Liver (tissue), 9 donors: ENCODE data around the gene PAN3. TPM values are rescaled to one million over a fixed set of nuclear protein-coding genes. Genes with fewer than 3 reads are reported as not detected.

ENCODE experiments used
- DNase-seq: peaks from one replicate; pipeline ENCODE4 v3.0.0-alpha.2; 2017; ENCODE audit warnings: low spot score
- H3K27ac ChIP-seq, 2 donors: one replicate each; pipeline ENCODE4 v1.7.0; 2013; ENCODE audit warnings: inconsistent platforms in 2 of 2, low read length in 2 of 2, control low read depth in 1 of 2, low read depth in 1 of 2, mild to moderate bottlenecking in 1 of 2
- H3K27me3 ChIP-seq, 4 donors: one replicate each; pipeline versions ENCODE4 v1.6.1 to v1.7.0; 2013; ENCODE audit warnings: low read length in 3 of 4, inconsistent platforms in 1 of 4, mild to moderate bottlenecking in 1 of 4, moderate library complexity in 1 of 4; ENCODE audit not compliant: control insufficient read depth in 4 of 4, insufficient read depth in 4 of 4
- H3K36me3 ChIP-seq, 4 donors: one replicate each; pipeline versions ENCODE4 v1.6.1 to v1.7.0; 2013; ENCODE audit warnings: low read length in 3 of 4, mild to moderate bottlenecking in 3 of 4, low read depth in 1 of 4, moderate library complexity in 1 of 4; ENCODE audit not compliant: control insufficient read depth in 4 of 4, insufficient read depth in 3 of 4
- H3K4me1 ChIP-seq, 4 donors: one replicate each; pipeline versions ENCODE4 v1.6.1 to v1.7.0; 2013; ENCODE audit warnings: low read length in 3 of 4, mild to moderate bottlenecking in 3 of 4, moderate library complexity in 1 of 4; ENCODE audit not compliant: control insufficient read depth in 4 of 4, insufficient read depth in 4 of 4
- H3K4me3 ChIP-seq, 3 donors: one replicate each; pipeline versions ENCODE4 v1.6.1 to v1.7.0; 2013; ENCODE audit warnings: low read length in 3 of 3, control low read depth in 1 of 3, low read depth in 1 of 3, mild to moderate bottlenecking in 1 of 3
- H3K9ac ChIP-seq, 2 donors: one replicate each; pipeline ENCODE4 v1.7.0; 2013; ENCODE audit warnings: low read length in 2 of 2, mild to moderate bottlenecking in 2 of 2, moderate library complexity in 2 of 2, control low read depth in 1 of 2, low read depth in 1 of 2
- H3K9me3 ChIP-seq, 4 donors: one replicate each; pipeline versions ENCODE4 v1.6.1 to v1.7.0; 2013; ENCODE audit warnings: low read length in 3 of 4; ENCODE audit not compliant: control insufficient read depth in 4 of 4
- ATF3 ChIP-seq: IDR thresholded peaks from 2 replicates; pipeline ENCODE4 v1.6.1; 2016; ENCODE audit warnings: antibody characterized with exemption
- CTCF ChIP-seq: fragments of 150-350 bp; IDR thresholded peaks from 2 replicates; pipeline ENCODE4 v1.5.1; 2017; ENCODE audit warnings: improper control_type of control experiment, low read depth, low read length; ENCODE audit not compliant: missing input control
- FOXA1 ChIP-seq: IDR thresholded peaks from 2 replicates; pipeline ENCODE4 v1.6.1; 2016; ENCODE audit warnings: antibody characterized with exemption
- FOXA2 ChIP-seq: IDR thresholded peaks from 2 replicates; pipeline ENCODE4 v1.6.1; 2016; ENCODE audit warnings: antibody characterized with exemption
- GABPA ChIP-seq, 2 donors: IDR thresholded peaks in 1 of 2; conservative IDR thresholded peaks in 1 of 2; 2 replicates each; pipeline ENCODE4 v1.6.1; 2016; ENCODE audit warnings: antibody characterized with exemption in 2 of 2, mild to moderate bottlenecking in 1 of 2, moderate library complexity in 1 of 2
- HNF4G ChIP-seq: IDR thresholded peaks from 2 replicates; pipeline ENCODE4 v1.6.1; 2016; ENCODE audit warnings: antibody characterized with exemption
- JUND ChIP-seq, 2 donors: IDR thresholded peaks; 2 replicates each; pipeline ENCODE4 v1.6.1; 2016; ENCODE audit warnings: antibody characterized with exemption in 2 of 2
- NR2F2 ChIP-seq: IDR thresholded peaks from 2 replicates; pipeline ENCODE4 v1.6.1; 2016; ENCODE audit warnings: antibody characterized with exemption
- RAD21 ChIP-seq, 2 donors: IDR thresholded peaks; 2 replicates each; pipeline ENCODE4 v1.6.1; 2016; ENCODE audit warnings: antibody characterized with exemption in 2 of 2, mild to moderate bottlenecking in 2 of 2
- RXRA ChIP-seq, 2 donors: IDR thresholded peaks; 2 replicates each; pipeline ENCODE4 v1.6.1; 2017 to 2018; ENCODE audit warnings: antibody characterized with exemption in 2 of 2, mild to moderate bottlenecking in 1 of 2
- SP1 ChIP-seq: IDR thresholded peaks from 2 replicates; pipeline ENCODE4 v1.6.1; 2018; ENCODE audit warnings: antibody characterized with exemption, mild to moderate bottlenecking
- TAF1 ChIP-seq: conservative IDR thresholded peaks from 2 replicates; pipeline ENCODE4 v1.6.1; 2016; ENCODE audit warnings: antibody characterized with exemption, mild to moderate bottlenecking
- WGBS: extraction: QIAGEN DNeasy Blood & Tissue Kit; methylation state at CpG from one replicate; pipeline ENCODE4 v1.1.7; 2013; 5-methylcytosine and 5-hydroxymethylcytosine counted together
- polyA plus RNA-seq, 2 donors: library from polyadenylated mRNA; stranded (reverse) in 1 of 2; unstranded in 1 of 2; fragments of 200-250 nt in 1 of 2; fragments of >200 nt in 1 of 2; fragmentation: Nextera tagmentation in 1 of 2; extraction: Ambion mirVana in 1 of 2; gene quantifications; one replicate each; pipeline versions ENCODE4 v1.2.1 to v1.2.3, GENCODE V29; 2013 to 2015
- total RNA-seq, 2 donors: library from RNA; depleted of rRNA; stranded (reverse); fragments of >200 nt; gene quantifications; one replicate each; pipeline ENCODE4 v1.2.3, GENCODE V29; 2014
- TF ChIP-seq, protein P1 (sequence below): IDR thresholded peaks from 2 replicates; pipeline ENCODE4 v1.6.1; 2016; ENCODE audit warnings: antibody characterized with exemption, mild to moderate bottlenecking
- TF ChIP-seq, protein P2 (sequence below): IDR thresholded peaks from 2 replicates; pipeline ENCODE4 v1.6.1; 2016; ENCODE audit warnings: antibody characterized with exemption
- donor health status: healthy.
- donor health status: healthy.
- donor health status: healthy.
- donor health status: healthy.
- donor health status: healthy.

The PAN3 gene
- total and polyA plus RNA-seq, 4 donors, result 2.9 to 22.8 (median 11.6) TPM

- TF ChIP-seq, protein P1, sequence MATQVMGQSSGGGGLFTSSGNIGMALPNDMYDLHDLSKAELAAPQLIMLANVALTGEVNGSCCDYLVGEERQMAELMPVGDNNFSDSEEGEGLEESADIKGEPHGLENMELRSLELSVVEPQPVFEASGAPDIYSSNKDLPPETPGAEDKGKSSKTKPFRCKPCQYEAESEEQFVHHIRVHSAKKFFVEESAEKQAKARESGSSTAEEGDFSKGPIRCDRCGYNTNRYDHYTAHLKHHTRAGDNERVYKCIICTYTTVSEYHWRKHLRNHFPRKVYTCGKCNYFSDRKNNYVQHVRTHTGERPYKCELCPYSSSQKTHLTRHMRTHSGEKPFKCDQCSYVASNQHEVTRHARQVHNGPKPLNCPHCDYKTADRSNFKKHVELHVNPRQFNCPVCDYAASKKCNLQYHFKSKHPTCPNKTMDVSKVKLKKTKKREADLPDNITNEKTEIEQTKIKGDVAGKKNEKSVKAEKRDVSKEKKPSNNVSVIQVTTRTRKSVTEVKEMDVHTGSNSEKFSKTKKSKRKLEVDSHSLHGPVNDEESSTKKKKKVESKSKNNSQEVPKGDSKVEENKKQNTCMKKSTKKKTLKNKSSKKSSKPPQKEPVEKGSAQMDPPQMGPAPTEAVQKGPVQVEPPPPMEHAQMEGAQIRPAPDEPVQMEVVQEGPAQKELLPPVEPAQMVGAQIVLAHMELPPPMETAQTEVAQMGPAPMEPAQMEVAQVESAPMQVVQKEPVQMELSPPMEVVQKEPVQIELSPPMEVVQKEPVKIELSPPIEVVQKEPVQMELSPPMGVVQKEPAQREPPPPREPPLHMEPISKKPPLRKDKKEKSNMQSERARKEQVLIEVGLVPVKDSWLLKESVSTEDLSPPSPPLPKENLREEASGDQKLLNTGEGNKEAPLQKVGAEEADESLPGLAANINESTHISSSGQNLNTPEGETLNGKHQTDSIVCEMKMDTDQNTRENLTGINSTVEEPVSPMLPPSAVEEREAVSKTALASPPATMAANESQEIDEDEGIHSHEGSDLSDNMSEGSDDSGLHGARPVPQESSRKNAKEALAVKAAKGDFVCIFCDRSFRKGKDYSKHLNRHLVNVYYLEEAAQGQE, result no peak
Measured at GRCh38 chr13:28199089-28199488, 60.7 kb downstream of the PAN3 start (continued).

DNA sequence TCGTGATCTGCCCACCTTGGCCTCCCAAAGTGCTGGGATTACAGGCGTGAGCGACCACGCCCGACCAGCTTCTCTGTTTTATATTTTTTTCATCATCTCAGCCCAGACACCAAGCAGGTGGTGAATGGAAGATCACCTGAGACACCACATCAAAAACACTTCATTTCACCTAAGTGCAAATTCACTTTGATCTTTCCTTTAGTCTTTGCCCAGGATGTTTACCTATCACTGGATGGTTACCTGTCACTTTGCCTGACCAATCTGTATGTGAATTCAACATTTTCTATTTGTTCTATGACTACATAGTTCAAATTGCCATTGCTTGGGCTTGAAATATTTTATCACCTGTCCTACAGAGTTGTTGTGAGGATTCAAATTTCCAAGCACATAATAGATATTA, 65.7 kb downstream of the PAN3 start:
- no peak overlapping the region for H3K4me3 ChIP-seq
- no peak for TF ChIP-seq GABPA (IDR thresholded peaks at IDR 0.05 in 1 of 2, conservative IDR thresholded peaks at IDR 0.05 in 1 of 2)
- TF ChIP-seq FOXA1, result no peak
- no peaks in the 10 kb centered on the region for H3K9me3 ChIP-seq
- H3K27me3 ChIP-seq, result no peaks in the 10 kb centered on the region
- WGBS, result 96% methylated on average over 5 of the region's 5 CpGs
- no peak overlapping the region for H3K27ac ChIP-seq
- H3K4me1 ChIP-seq, result no peaks in the 10 kb centered on the region
- H3K36me3 ChIP-seq, result peaks cover 0 to 7% (median 1%) of the 10 kb centered on the region in 4 donors
- no peak for DNase-seq
- no peak overlapping the region for H3K9ac ChIP-seq

DNA sequence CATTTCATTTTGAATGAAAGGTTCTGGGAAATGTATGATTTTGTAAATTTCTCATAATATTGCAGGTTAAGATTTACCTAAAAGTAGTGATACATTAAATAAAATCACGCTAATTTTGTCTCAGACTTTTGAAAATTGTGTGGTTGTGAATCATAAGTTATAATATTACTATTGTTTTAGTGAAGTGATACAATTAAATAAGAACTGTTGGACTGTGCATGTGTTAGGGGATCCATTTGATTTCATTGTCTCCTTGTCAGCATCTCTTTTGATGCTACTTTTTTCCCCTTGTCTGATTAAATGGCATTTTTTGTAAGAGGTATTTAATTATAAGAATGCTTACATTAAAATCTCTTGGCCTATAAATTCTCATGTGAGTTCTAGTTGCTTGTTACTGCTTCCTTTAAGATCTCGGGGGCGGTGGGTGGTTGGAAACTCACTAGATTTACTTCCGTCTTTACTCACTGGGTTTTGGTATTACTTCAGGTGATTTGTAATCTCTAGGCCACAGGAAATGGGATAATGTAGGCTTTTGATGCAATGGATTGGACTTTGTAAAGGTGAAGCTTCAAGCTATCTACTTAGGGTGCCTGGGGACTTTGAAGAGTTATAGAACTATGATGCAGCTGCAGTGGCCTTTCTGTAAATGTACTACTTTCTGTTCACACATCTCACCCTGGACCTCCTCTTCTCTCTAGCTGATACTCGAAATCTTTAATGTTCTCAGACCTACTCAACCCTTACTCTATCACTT, 66.5 kb downstream of the PAN3 start:
- DNase-seq, result no peak
- no peak overlapping the region for H3K9ac ChIP-seq
- no peak overlapping the region for H3K27ac ChIP-seq
- H3K27me3 ChIP-seq, result no peaks in the 10 kb centered on the region
- 94% methylated on average over 5 of the region's 5 CpGs for WGBS
- H3K4me3 ChIP-seq, result no peak overlapping the region
- TF ChIP-seq NR2F2 (no peak), SP1 (no peak), ATF3 (no peak), RAD21 (IDR thresholded peaks at IDR 0.05) (no peak), JUND (IDR thresholded peaks at IDR 0.05) (no peak), HNF4G (no peak), FOXA2 (no peak), GABPA (IDR thresholded peaks at IDR 0.05 in 1 of 2, conservative IDR thresholded peaks at IDR 0.05 in 1 of 2) (no peak), CTCF (no peak), TAF1 (no peak), FOXA1 (no peak), RXRA (IDR thresholded peaks at IDR 0.05) (no peak)
- TF ChIP-seq, protein P1, result no peak
- TF ChIP-seq, protein P2, sequence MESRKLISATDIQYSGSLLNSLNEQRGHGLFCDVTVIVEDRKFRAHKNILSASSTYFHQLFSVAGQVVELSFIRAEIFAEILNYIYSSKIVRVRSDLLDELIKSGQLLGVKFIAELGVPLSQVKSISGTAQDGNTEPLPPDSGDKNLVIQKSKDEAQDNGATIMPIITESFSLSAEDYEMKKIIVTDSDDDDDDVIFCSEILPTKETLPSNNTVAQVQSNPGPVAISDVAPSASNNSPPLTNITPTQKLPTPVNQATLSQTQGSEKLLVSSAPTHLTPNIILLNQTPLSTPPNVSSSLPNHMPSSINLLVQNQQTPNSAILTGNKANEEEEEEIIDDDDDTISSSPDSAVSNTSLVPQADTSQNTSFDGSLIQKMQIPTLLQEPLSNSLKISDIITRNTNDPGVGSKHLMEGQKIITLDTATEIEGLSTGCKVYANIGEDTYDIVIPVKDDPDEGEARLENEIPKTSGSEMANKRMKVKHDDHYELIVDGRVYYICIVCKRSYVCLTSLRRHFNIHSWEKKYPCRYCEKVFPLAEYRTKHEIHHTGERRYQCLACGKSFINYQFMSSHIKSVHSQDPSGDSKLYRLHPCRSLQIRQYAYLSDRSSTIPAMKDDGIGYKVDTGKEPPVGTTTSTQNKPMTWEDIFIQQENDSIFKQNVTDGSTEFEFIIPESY, result no peak
- peaks cover 0 to 9% (median 1%) of the 10 kb centered on the region in 4 donors for H3K36me3 ChIP-seq
- H3K4me1 ChIP-seq, result no peaks in the 10 kb centered on the region
- no peaks in the 10 kb centered on the region for H3K9me3 ChIP-seq
